ENCODE results near the gene HCN3.

- no peak; the same call in 1 of the 2 replicates for TF ChIP-seq POLR2AphosphoS5 (IDR thresholded peaks at IDR 0.05; ENCODE audit: low read depth, low read length)
- no peak for TF ChIP-seq POLR2A (IDR thresholded peaks at IDR 0.05; ENCODE audit: low read depth, low read length)
- no peak for TF ChIP-seq TAF1 (IDR thresholded peaks at IDR 0.05; ENCODE audit: borderline replicate concordance, low read depth, low read length)
Measured at GRCh38 chr1:155326020-155326526, 48.8 kb downstream of the HCN3 start.

Measured in GM12892 (cell line).